Loucy (cell line): ENCODE results near the gene CCDC141.

Experiments
- H2AFZ ChIP-seq: fragments of 200-600 bp; sonication (generic); 2 replicates; pipeline ENCODE4 v1.6.0; 2016; ENCODE audit warnings: antibody characterized with exemption, mild to moderate bottlenecking, low read length, moderate library complexity
- H3F3A ChIP-seq: fragments of 200-600 bp; 2 replicates; pipeline ENCODE4 v1.6.0; 2016; ENCODE audit warnings: antibody characterized with exemption, low read depth, mild to moderate bottlenecking
- H3K27me3 ChIP-seq: fragments of 200-600 bp; sonication (generic); 2 replicates; pipeline ENCODE4 v1.6.1; 2014; ENCODE audit warnings: low read length, mild to moderate bottlenecking; ENCODE audit not compliant: insufficient read depth, poor library complexity, severe bottlenecking
- H3K36me3 ChIP-seq: fragments of 200-600 bp; sonication (generic); 2 replicates; pipeline ENCODE4 v1.6.1; 2016; ENCODE audit warnings: low read length; ENCODE audit not compliant: insufficient read depth
- H3K4me1 ChIP-seq: fragments of 200-600 bp; sonication (generic); 2 replicates; pipeline ENCODE4 v1.5.1; 2014; ENCODE audit warnings: low read length, mild to moderate bottlenecking; ENCODE audit not compliant: insufficient read depth, poor library complexity, severe bottlenecking
- H3K4me2 ChIP-seq: fragments of 200-600 bp; sonication (generic); 2 replicates; pipeline ENCODE4 v1.6.0; 2014; ENCODE audit warnings: antibody characterized with exemption, low read length, low read depth, mild to moderate bottlenecking; ENCODE audit not compliant: poor library complexity, severe bottlenecking
- H3K4me3 ChIP-seq: fragments of 200-600 bp; sonication (generic); 2 replicates; pipeline ENCODE4 v1.5.1; 2014; ENCODE audit warnings: low read length, mild to moderate bottlenecking, mixed read lengths; ENCODE audit not compliant: poor library complexity, severe bottlenecking
- H3K79me2 ChIP-seq: fragments of 200-600 bp; sonication (generic); 2 replicates; pipeline ENCODE4 v1.6.1; 2014; ENCODE audit warnings: low read length; ENCODE audit not compliant: insufficient read depth
- H3K9ac ChIP-seq: fragments of 200-600 bp; sonication (generic); 2 replicates; pipeline ENCODE4 v1.6.0; 2014; ENCODE audit warnings: mild to moderate bottlenecking, low read depth, low read length, moderate library complexity; ENCODE audit not compliant: poor library complexity, severe bottlenecking
- H3K9me2 ChIP-seq: fragments of 200-600 bp; sonication (generic); replicated peaks from 2 replicates; pipeline ENCODE4 v1.6.1; 2016; ENCODE audit warnings: low read depth, low read length, mixed read lengths
- H3K9me3 ChIP-seq: fragments of 200-600 bp; sonication (generic); 2 replicates; pipeline ENCODE4 v1.6.1; 2014; ENCODE audit warnings: mild to moderate bottlenecking, antibody characterized with exemption, low read length, low read depth; ENCODE audit not compliant: insufficient read depth
- H4K20me1 ChIP-seq: fragments of 200-600 bp; sonication (generic); 2 replicates; pipeline ENCODE4 v1.6.0; 2014; ENCODE audit warnings: antibody characterized with exemption, low read length, mild to moderate bottlenecking; ENCODE audit not compliant: insufficient read depth, poor library complexity, severe bottlenecking
- EZH2phosphoT487 ChIP-seq: fragments of 200-600 bp; IDR thresholded peaks from 2 replicates; pipeline ENCODE4 v1.6.1; 2018; ENCODE audit warnings: antibody characterized with exemption, mild to moderate bottlenecking, moderate library complexity, borderline replicate concordance
- TF ChIP-seq, protein P1 (sequence below): fragments of 200-600 bp; sonication (generic); conservative IDR thresholded peaks from 2 replicates; pipeline ENCODE4 v1.5.1; 2014; ENCODE audit warnings: mild to moderate bottlenecking, antibody characterized with exemption, low read length

CCDC141 gene

DNA sequence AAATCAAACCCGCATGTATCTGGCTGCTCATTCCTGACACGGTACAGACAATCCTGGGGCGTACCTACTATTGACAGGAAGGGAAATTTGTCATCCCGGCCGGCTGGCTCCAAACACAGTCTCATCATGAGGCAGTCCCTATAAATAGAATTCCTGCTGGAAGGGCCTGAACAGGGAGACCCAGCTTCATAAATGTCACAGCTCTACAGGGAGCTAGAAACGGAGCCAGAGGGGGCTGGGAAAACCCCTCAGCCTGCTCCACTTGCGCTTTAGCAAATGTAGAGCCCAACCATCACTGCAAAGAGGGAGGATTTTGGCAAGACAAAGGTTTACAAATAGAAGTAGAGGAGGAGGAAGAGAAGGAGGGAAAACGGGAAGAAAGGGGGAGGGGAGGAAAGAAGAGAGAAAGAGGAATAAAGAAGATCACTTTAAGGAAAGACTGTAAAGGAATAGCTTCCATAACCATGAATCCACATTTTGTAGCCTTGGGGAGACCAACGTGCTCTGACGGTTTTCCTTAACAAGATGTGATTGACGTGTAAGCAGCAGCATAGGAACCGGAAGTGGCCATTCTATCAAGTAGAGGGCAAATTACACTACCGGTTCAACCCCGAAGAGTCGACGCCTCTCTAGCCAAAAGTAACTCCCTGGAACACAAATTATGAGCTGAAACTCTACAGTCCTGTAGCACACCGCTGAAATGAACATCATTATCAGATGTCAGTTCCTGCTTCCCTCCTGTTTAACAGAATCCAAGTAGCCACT, 185.9 kb downstream of the CCDC141 start:
- Histone ChIP-seq H3K4me3 (no peak overlapping the region), H3K36me3 (no peaks in the 10 kb centered on the region), H4K20me1 (no peaks in the 10 kb centered on the region), H3K9me2 (no peaks in the 10 kb centered on the region), H3F3A (no peaks in the 10 kb centered on the region), H3K79me2 (no peaks in the 10 kb centered on the region), H3K4me1 (no peaks in the 10 kb centered on the region), H2AFZ (no peak overlapping the region), H3K9me3 (no peaks in the 10 kb centered on the region), H3K4me2 (no peak overlapping the region), H3K9ac (no peak overlapping the region), H3K27me3 (no peaks in the 10 kb centered on the region)
- TF ChIP-seq EZH2phosphoT487 = no peak
- TF ChIP-seq, protein P1, sequence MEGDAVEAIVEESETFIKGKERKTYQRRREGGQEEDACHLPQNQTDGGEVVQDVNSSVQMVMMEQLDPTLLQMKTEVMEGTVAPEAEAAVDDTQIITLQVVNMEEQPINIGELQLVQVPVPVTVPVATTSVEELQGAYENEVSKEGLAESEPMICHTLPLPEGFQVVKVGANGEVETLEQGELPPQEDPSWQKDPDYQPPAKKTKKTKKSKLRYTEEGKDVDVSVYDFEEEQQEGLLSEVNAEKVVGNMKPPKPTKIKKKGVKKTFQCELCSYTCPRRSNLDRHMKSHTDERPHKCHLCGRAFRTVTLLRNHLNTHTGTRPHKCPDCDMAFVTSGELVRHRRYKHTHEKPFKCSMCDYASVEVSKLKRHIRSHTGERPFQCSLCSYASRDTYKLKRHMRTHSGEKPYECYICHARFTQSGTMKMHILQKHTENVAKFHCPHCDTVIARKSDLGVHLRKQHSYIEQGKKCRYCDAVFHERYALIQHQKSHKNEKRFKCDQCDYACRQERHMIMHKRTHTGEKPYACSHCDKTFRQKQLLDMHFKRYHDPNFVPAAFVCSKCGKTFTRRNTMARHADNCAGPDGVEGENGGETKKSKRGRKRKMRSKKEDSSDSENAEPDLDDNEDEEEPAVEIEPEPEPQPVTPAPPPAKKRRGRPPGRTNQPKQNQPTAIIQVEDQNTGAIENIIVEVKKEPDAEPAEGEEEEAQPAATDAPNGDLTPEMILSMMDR = no peak

DNA sequence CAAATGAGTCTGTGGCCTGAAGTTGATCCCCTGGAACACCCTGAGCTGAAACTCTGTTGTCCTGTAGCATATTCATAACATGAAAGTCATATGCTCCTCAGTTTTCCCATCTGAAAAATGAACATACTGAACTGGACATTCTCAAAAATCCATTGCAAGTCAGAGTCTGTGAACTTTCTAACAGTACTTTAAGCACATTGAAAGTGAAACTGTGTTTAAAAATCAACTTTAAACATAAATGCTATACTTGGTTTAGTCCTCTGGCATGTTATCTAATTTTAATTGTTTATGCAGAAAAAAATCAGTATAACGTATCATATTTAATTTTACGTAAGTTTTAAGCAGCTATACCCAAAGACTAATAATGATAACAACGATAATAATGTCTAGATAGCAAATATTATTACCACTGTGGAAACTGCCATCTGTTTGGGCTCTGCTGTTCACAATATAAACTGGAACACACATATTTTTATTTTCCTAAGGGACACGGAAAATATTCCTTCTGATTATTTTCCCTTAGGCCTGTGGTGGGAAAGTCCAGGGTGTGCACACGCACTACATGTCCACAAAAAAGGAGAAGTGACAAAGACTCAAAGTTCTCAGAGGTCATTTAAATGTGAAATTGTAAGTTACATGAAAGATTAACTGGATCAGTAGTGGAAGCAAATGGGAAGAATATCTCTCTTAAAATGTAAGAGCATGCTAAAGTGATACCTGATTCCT, 186.6 kb downstream of the CCDC141 start:
- Histone ChIP-seq H3K79me2 (no peaks in the 10 kb centered on the region), H3F3A (no peaks in the 10 kb centered on the region), H3K9me3 (no peaks in the 10 kb centered on the region), H4K20me1 (no peaks in the 10 kb centered on the region), H3K4me3 (no peak overlapping the region), H3K4me2 (no peak overlapping the region), H3K27me3 (no peaks in the 10 kb centered on the region), H3K4me1 (no peaks in the 10 kb centered on the region), H3K9ac (no peak overlapping the region), H3K9me2 (no peaks in the 10 kb centered on the region), H2AFZ (no peak overlapping the region), H3K36me3 (no peaks in the 10 kb centered on the region)
- no peak for TF ChIP-seq EZH2phosphoT487
- TF ChIP-seq, protein P1 = no peak

GRCh38 chr2:178860551-178860950, 189.4 kb downstream of the CCDC141 start:
- H3K4me1 ChIP-seq = no peaks in the 10 kb centered on the region

More at GRCh38 chr2:178860551-178860950, 189.4 kb downstream of the CCDC141 start:
- Histone ChIP-seq H3K27me3 (no peaks in the 10 kb centered on the region), H4K20me1 (no peaks in the 10 kb centered on the region), H3K4me2 (no peak overlapping the region), H3K9me2 (no peaks in the 10 kb centered on the region), H2AFZ (no peak overlapping the region), H3K79me2 (no peaks in the 10 kb centered on the region), H3K36me3 (no peaks in the 10 kb centered on the region), H3F3A (no peaks in the 10 kb centered on the region), H3K4me3 (no peak overlapping the region), H3K9ac (no peak overlapping the region), H3K9me3 (no peaks in the 10 kb centered on the region)
- TF ChIP-seq, protein P1 = no peak
- no peak for TF ChIP-seq EZH2phosphoT487
